HG02610 (cell line): ENCODE results near the gene CELF5.

Source experiments
- ATAC-seq: cut with Tn5 transposase; IDR thresholded peaks from one replicate; pipeline ENCODE4 v1.9.1; 2021; ENCODE audit warnings: mild to moderate bottlenecking, moderate library complexity; ENCODE audit not compliant: unreplicated experiment

CELF5 gene

GRCh38 chr19:3236272-3236671 lies 11.8 kb downstream of the CELF5 start:
- no peak for ATAC-seq

GRCh38 chr19:3238066-3238561 lies 13.7 kb downstream of the CELF5 start:
- ATAC-seq = no peak

GRCh38 chr19:3239367-3239766 lies 14.9 kb downstream of the CELF5 start:
- ATAC-seq = no peak

- ATAC-seq = no peak
These were observed 19.6 kb downstream of the CELF5 start for GRCh38 chr19:3243819-3244700.

- no peak for ATAC-seq
These were observed 20.6 kb downstream of the CELF5 start for GRCh38 chr19:3245050-3245449.

- no peak for ATAC-seq
These were observed 24.4 kb downstream of the CELF5 start for GRCh38 chr19:3248728-3249326.

- no peak for ATAC-seq
These were observed 24.9 kb downstream of the CELF5 start for GRCh38 chr19:3249408-3249807.

- no peak for ATAC-seq
These were observed 26.2 kb downstream of the CELF5 start for GRCh38 chr19:3250675-3251074.

GRCh38 chr19:3251229-3251628 lies 26.8 kb downstream of the CELF5 start:
- no peak for ATAC-seq

GRCh38 chr19:3252650-3253049 lies 28.2 kb downstream of the CELF5 start:
- no peak for ATAC-seq

- ATAC-seq = no peak
These were observed 28.8 kb downstream of the CELF5 start for GRCh38 chr19:3253270-3253669.

- ATAC-seq = no peak
These were observed 30.1 kb downstream of the CELF5 start for GRCh38 chr19:3254520-3254919.

GRCh38 chr19:3257071-3257470 lies 32.6 kb downstream of the CELF5 start:
- ATAC-seq = no peak

- no peak for ATAC-seq
These were observed 37.9 kb downstream of the CELF5 start for GRCh38 chr19:3262362-3262761.

GRCh38 chr19:3263866-3264265 lies 39.4 kb downstream of the CELF5 start:
- no peak for ATAC-seq

GRCh38 chr19:3265432-3265831 lies 41.0 kb downstream of the CELF5 start:
- ATAC-seq = no peak

GRCh38 chr19:3266092-3266693 lies 41.7 kb downstream of the CELF5 start:
- ATAC-seq = no peak

- ATAC-seq = no peak
These were observed 42.5 kb downstream of the CELF5 start for GRCh38 chr19:3266792-3267514.

GRCh38 chr19:3268326-3268725 lies 43.9 kb downstream of the CELF5 start:
- no peak for ATAC-seq

GRCh38 chr19:3268763-3269162 lies 44.3 kb downstream of the CELF5 start:
- no peak for ATAC-seq
